Epithelial cell of proximal tubule (primary cell): Measurements from ENCODE around the gene TDO2. TPM values are rescaled to one million over a fixed set of nuclear protein-coding genes. Genes with fewer than 3 reads are reported as not detected.

Experiments
- DNase-seq: peaks from one replicate; pipeline ENCODE4 v3.0.0-alpha.2; 2011; ENCODE audit warnings: low read depth
- H3K4me3 ChIP-seq: 2 replicates; pipeline ENCODE4 v1.5.1; 2011; ENCODE audit warnings: low read depth, mild to moderate bottlenecking, low read length
- CTCF ChIP-seq: conservative IDR thresholded peaks from 2 replicates; pipeline ENCODE4 v1.5.1; 2012; ENCODE audit warnings: low read depth, mild to moderate bottlenecking, low read length
- total RNA-seq: library from RNA; depleted of rRNA; stranded (reverse); fragments of >200 nt; gene quantifications from 2 replicates; pipeline ENCODE4 v1.2.3, GENCODE V29; 2015

TDO2 gene
- total RNA-seq, 1 donor from 2014 or later, result not detected

GRCh38 chr4:155935389-155935986, 32.0 kb downstream of the TDO2 start:
- no peak for DNase-seq
- TF ChIP-seq CTCF, result no peak
- H3K4me3 ChIP-seq, result no peak overlapping the region

GRCh38 chr4:155941085-155941790, 37.7 kb downstream of the TDO2 start:
- no peak overlapping the region for H3K4me3 ChIP-seq
- TF ChIP-seq CTCF, result no peak
- no peak for DNase-seq

- no peak for DNase-seq
- TF ChIP-seq CTCF, result no peak
- H3K4me3 ChIP-seq, result no peak overlapping the region
Observed at GRCh38 chr4:155941820-155942219, 38.3 kb downstream of the TDO2 start.

GRCh38 chr4:155943605-155944291, 40.3 kb downstream of the TDO2 start:
- TF ChIP-seq CTCF, result no peak
- no peak for DNase-seq
- no peak overlapping the region for H3K4me3 ChIP-seq

- no peak overlapping the region for H3K4me3 ChIP-seq
- no peak for TF ChIP-seq CTCF
- DNase-seq, result no peak
Observed at GRCh38 chr4:155944516-155944915, 41.0 kb downstream of the TDO2 start.

- no peak for DNase-seq
- no peak overlapping the region for H3K4me3 ChIP-seq
- no peak for TF ChIP-seq CTCF
Observed at GRCh38 chr4:155946486-155946885, 43.0 kb downstream of the TDO2 start.
